Fibroblast of the aortic adventitia (primary cell): ENCODE data around the gene NOC2L. TPM values are rescaled to one million over a fixed set of nuclear protein-coding genes. Genes with fewer than 3 reads are reported as not detected.

Experiments
- DNase-seq: peaks from one replicate; pipeline ENCODE4 v3.0.0-alpha.2; 2010; ENCODE audit warnings: low read depth
- H3K4me3 ChIP-seq: 2 replicates; pipeline ENCODE4 v1.5.1; 2011; ENCODE audit warnings: low read depth, mild to moderate bottlenecking, control low read depth, low read length, moderate library complexity
- CTCF ChIP-seq: IDR thresholded peaks from 2 replicates; pipeline ENCODE4 v1.5.1; 2011; ENCODE audit warnings: mild to moderate bottlenecking, low read length, control low read depth, inconsistent platforms; ENCODE audit not compliant: insufficient read depth
- total RNA-seq: library from RNA; depleted of rRNA; stranded (reverse); fragments of >200 nt; gene quantifications from 2 replicates; pipeline ENCODE4 v1.2.3, GENCODE V29; 2012; ENCODE audit warnings: low replicate concordance

The NOC2L gene
- total RNA-seq, 1 donor: 54.1 TPM

- no peak overlapping the region for H3K4me3 ChIP-seq
- no peak for TF ChIP-seq CTCF
- no peak for DNase-seq
Measured at GRCh38 chr1:930633-931138, 28.4 kb downstream of the NOC2L start.

- no peak for TF ChIP-seq CTCF
- DNase-seq: no peak
- H3K4me3 ChIP-seq: no peak overlapping the region
Measured at GRCh38 chr1:929712-930632, 29.1 kb downstream of the NOC2L start.

GRCh38 chr1:928825-929661 lies 30.0 kb downstream of the NOC2L start:
- no peak for TF ChIP-seq CTCF
- H3K4me3 ChIP-seq: no peak overlapping the region
- no peak for DNase-seq

GRCh38 chr1:927748-928147 lies 31.3 kb downstream of the NOC2L start:
- DNase-seq: no peak
- TF ChIP-seq CTCF: no peak
- H3K4me3 ChIP-seq: no peak overlapping the region

- DNase-seq: no peak
- H3K4me3 ChIP-seq: no peak overlapping the region
- TF ChIP-seq CTCF: no peak
Measured at GRCh38 chr1:927234-927633, 31.8 kb downstream of the NOC2L start.

GRCh38 chr1:925561-926421 lies 33.3 kb downstream of the NOC2L start:
- peak overlapping the region; percentile 45 for H3K4me3 ChIP-seq
- peak; percentile 26 for DNase-seq
- no peak for TF ChIP-seq CTCF
